ENCODE results near the gene KIAA2012.

The KIAA2012 gene

GRCh38 chr2:202072737-202073401 lies at the start of gene KIAA2012:
Gene KIAA2012, plus strand, starts transcription at chr2:202073255. Its CDS starts 373 bp downstream, at chr2:202073628.
- ChIA-PET CTCF (interaction anchor here (1.0 to 1.2 kb wide), 2 partner anchors 9 to 14 kb away, joined by 3 to 5 read pairs; no protein-coding TSS in a partner anchor), POLR2A (no interaction called here)
- DNase-seq (ENCODE audit: extremely low spot score): no peak
- TF ChIP-seq PKNOX1 (IDR thresholded peaks at IDR 0.05) (no peak), BHLHE40 (IDR thresholded peaks at IDR 0.05; ENCODE audit: borderline replicate concordance) (no peak), FOXA1 (IDR thresholded peaks at IDR 0.05) (no peak), LEF1 (IDR thresholded peaks at IDR 0.05; ENCODE audit: borderline replicate concordance) (no peak), TARDBP (IDR thresholded peaks at IDR 0.05) (no peak), ZNF384 (IDR thresholded peaks at IDR 0.05) (no peak), ELF4 (IDR thresholded peaks at IDR 0.05) (no peak), L3MBTL2 (conservative IDR thresholded peaks at IDR 0.05) (no peak), FOXK2 (IDR thresholded peaks at IDR 0.05) (no peak), ARNT (IDR thresholded peaks at IDR 0.05) (no peak), HDGF (IDR thresholded peaks at IDR 0.05; ENCODE audit: borderline replicate concordance) (no peak), FOXM1 (IDR thresholded peaks at IDR 0.05; ENCODE audit: borderline replicate concordance) (no peak), SP1 (IDR thresholded peaks at IDR 0.05) (no peak), SUZ12 (IDR thresholded peaks at IDR 0.05) (no peak), CTBP1 (IDR thresholded peaks at IDR 0.05; ENCODE audit: borderline replicate concordance) (no peak), NFRKB (IDR thresholded peaks at IDR 0.05) (no peak)

- CTCF ChIA-PET: no interaction called here
- no peak for DNase-seq (ENCODE audit: extremely low spot score)
- POLR2A ChIA-PET: no interaction called here
- TF ChIP-seq FOXK2 (IDR thresholded peaks at IDR 0.05) (no peak), FOXA1 (IDR thresholded peaks at IDR 0.05) (no peak), PKNOX1 (IDR thresholded peaks at IDR 0.05) (no peak), CTBP1 (IDR thresholded peaks at IDR 0.05; ENCODE audit: borderline replicate concordance) (no peak), NFRKB (IDR thresholded peaks at IDR 0.05) (no peak), SUZ12 (IDR thresholded peaks at IDR 0.05) (no peak), ARNT (IDR thresholded peaks at IDR 0.05) (no peak), LEF1 (IDR thresholded peaks at IDR 0.05; ENCODE audit: borderline replicate concordance) (no peak), L3MBTL2 (conservative IDR thresholded peaks at IDR 0.05) (no peak), ELF4 (IDR thresholded peaks at IDR 0.05) (no peak), TARDBP (IDR thresholded peaks at IDR 0.05) (no peak), ZNF384 (IDR thresholded peaks at IDR 0.05) (no peak)
Observed at GRCh38 chr2:202023904-202024266, 49.2 kb upstream of the KIAA2012 start.

- TF ChIP-seq SUZ12 (IDR thresholded peaks at IDR 0.05) (no peak), NFRKB (IDR thresholded peaks at IDR 0.05) (no peak), SP1 (IDR thresholded peaks at IDR 0.05) (no peak), L3MBTL2 (conservative IDR thresholded peaks at IDR 0.05) (no peak), BHLHE40 (IDR thresholded peaks at IDR 0.05; ENCODE audit: borderline replicate concordance) (no peak), ZNF384 (IDR thresholded peaks at IDR 0.05) (no peak), FOXA1 (IDR thresholded peaks at IDR 0.05) (no peak), CTBP1 (IDR thresholded peaks at IDR 0.05; ENCODE audit: borderline replicate concordance) (no peak), LEF1 (IDR thresholded peaks at IDR 0.05; ENCODE audit: borderline replicate concordance) (no peak), PKNOX1 (IDR thresholded peaks at IDR 0.05) (no peak), ELF4 (IDR thresholded peaks at IDR 0.05) (no peak), FOXM1 (IDR thresholded peaks at IDR 0.05; ENCODE audit: borderline replicate concordance) (no peak), FOXK2 (IDR thresholded peaks at IDR 0.05) (no peak), TARDBP (IDR thresholded peaks at IDR 0.05) (no peak), HDGF (IDR thresholded peaks at IDR 0.05; ENCODE audit: borderline replicate concordance) (no peak), ARNT (IDR thresholded peaks at IDR 0.05) (no peak)
- POLR2A ChIA-PET: no interaction called here
- DNase-seq (ENCODE audit: extremely low spot score): no peak
- CTCF ChIA-PET: no interaction called here
Observed at GRCh38 chr2:202024871-202025270, 48.2 kb upstream of the KIAA2012 start.

GRCh38 chr2:202025816-202026215 lies 47.2 kb upstream of the KIAA2012 start:
- TF ChIP-seq ARNT (IDR thresholded peaks at IDR 0.05) (no peak), BHLHE40 (IDR thresholded peaks at IDR 0.05; ENCODE audit: borderline replicate concordance) (no peak), FOXA1 (IDR thresholded peaks at IDR 0.05) (no peak), TARDBP (IDR thresholded peaks at IDR 0.05) (no peak), L3MBTL2 (conservative IDR thresholded peaks at IDR 0.05) (no peak), FOXM1 (IDR thresholded peaks at IDR 0.05; ENCODE audit: borderline replicate concordance) (no peak)
- POLR2A ChIA-PET: no interaction called here
- DNase-seq (ENCODE audit: extremely low spot score): no peak
- CTCF ChIA-PET: no interaction called here

GRCh38 chr2:202026507-202026906 lies 46.5 kb upstream of the KIAA2012 start:
- ChIA-PET POLR2A (no interaction called here), CTCF (no interaction called here)
- DNase-seq (ENCODE audit: extremely low spot score): no peak
- TF ChIP-seq ARNT (IDR thresholded peaks at IDR 0.05): no peak
- TF ChIP-seq FOXM1 (IDR thresholded peaks at IDR 0.05; ENCODE audit: borderline replicate concordance): no peak
- no peak for TF ChIP-seq ZNF384 (IDR thresholded peaks at IDR 0.05)
- no peak for TF ChIP-seq FOXA1 (IDR thresholded peaks at IDR 0.05)
- no peak for TF ChIP-seq L3MBTL2 (conservative IDR thresholded peaks at IDR 0.05)
- TF ChIP-seq NFRKB (IDR thresholded peaks at IDR 0.05): no peak

GRCh38 chr2:202030691-202031090 lies 42.4 kb upstream of the KIAA2012 start:
- CTCF ChIA-PET: no interaction called here
- POLR2A ChIA-PET: no interaction called here
- DNase-seq (ENCODE audit: extremely low spot score): no peak
- TF ChIP-seq FOXA1 (IDR thresholded peaks at IDR 0.05) (no peak), FOXM1 (IDR thresholded peaks at IDR 0.05; ENCODE audit: borderline replicate concordance) (no peak), BHLHE40 (IDR thresholded peaks at IDR 0.05; ENCODE audit: borderline replicate concordance) (no peak), FOXK2 (IDR thresholded peaks at IDR 0.05) (no peak), ZNF384 (IDR thresholded peaks at IDR 0.05) (no peak), TARDBP (IDR thresholded peaks at IDR 0.05) (no peak), ELF4 (IDR thresholded peaks at IDR 0.05) (no peak), HDGF (IDR thresholded peaks at IDR 0.05; ENCODE audit: borderline replicate concordance) (no peak), ARNT (IDR thresholded peaks at IDR 0.05) (no peak), SP1 (IDR thresholded peaks at IDR 0.05) (no peak), PKNOX1 (IDR thresholded peaks at IDR 0.05) (no peak), NFRKB (IDR thresholded peaks at IDR 0.05) (no peak), CTBP1 (IDR thresholded peaks at IDR 0.05; ENCODE audit: borderline replicate concordance) (no peak), LEF1 (IDR thresholded peaks at IDR 0.05; ENCODE audit: borderline replicate concordance) (no peak), SUZ12 (IDR thresholded peaks at IDR 0.05) (no peak), L3MBTL2 (conservative IDR thresholded peaks at IDR 0.05) (no peak)
